Karpas-422 (cell line): Measurements from ENCODE around the gene CYTL1. TPM values are rescaled to one million over a fixed set of nuclear protein-coding genes. Genes with fewer than 3 reads are reported as not detected.

Experiments used
- DNase-seq: peaks from one replicate; pipeline ENCODE4 v3.0.0-alpha.2; 2015
- H2AFZ ChIP-seq: fragments of 200-600 bp; sonication (generic); 2 replicates; pipeline ENCODE4 v1.6.1; 2014; ENCODE audit warnings: antibody characterized with exemption, low read length, mixed read lengths
- H3K27ac ChIP-seq: fragments of 200-600 bp; sonication (generic); 2 replicates; pipeline ENCODE4 v1.5.1; 2014; ENCODE audit warnings: mild to moderate bottlenecking, low read length, moderate library complexity
- H3K27me3 ChIP-seq: fragments of 200-600 bp; sonication (generic); 2 replicates; pipeline ENCODE4 v1.6.1; 2014; ENCODE audit warnings: low read length, mixed read lengths
- H3K36me3 ChIP-seq: fragments of 200-600 bp; sonication (generic); 2 replicates; pipeline ENCODE4 v1.6.1; 2014; ENCODE audit warnings: low read length, mixed read lengths; ENCODE audit not compliant: insufficient read depth
- H3K4me1 ChIP-seq: fragments of 200-600 bp; sonication (generic); 2 replicates; pipeline ENCODE4 v1.6.1; 2014; ENCODE audit warnings: mild to moderate bottlenecking, low read length, mixed read lengths
- H3K4me2 ChIP-seq: fragments of 200-600 bp; sonication (generic); 2 replicates; pipeline ENCODE4 v1.6.1; 2014; ENCODE audit warnings: low read length, low read depth, mild to moderate bottlenecking; ENCODE audit not compliant: poor library complexity, severe bottlenecking
- H3K4me3 ChIP-seq: fragments of 200-600 bp; sonication (generic); 2 replicates; pipeline ENCODE4 v1.5.1; 2014; ENCODE audit warnings: mild to moderate bottlenecking, antibody characterized with exemption, low read length, mixed read lengths
- H3K79me2 ChIP-seq: fragments of 200-600 bp; sonication (generic); 2 replicates; pipeline ENCODE4 v1.6.1; 2014; ENCODE audit warnings: mild to moderate bottlenecking, low read length, mixed read lengths
- H3K9ac ChIP-seq: fragments of 200-600 bp; sonication (generic); 2 replicates; pipeline ENCODE4 v1.6.0; 2014; ENCODE audit warnings: low read length
- H3K9me2 ChIP-seq: fragments of 200-600 bp; sonication (generic), shearing (Covaris generic); replicated peaks from 2 replicates; pipeline ENCODE4 v1.6.0; 2014; ENCODE audit warnings: mild to moderate bottlenecking, low read length, moderate library complexity; ENCODE audit not compliant: insufficient read depth
- H3K9me3 ChIP-seq: fragments of 300-700, 200-600 bp; sonication (generic); 2 replicates; pipeline ENCODE4 v1.6.1; 2014; ENCODE audit warnings: low read length, mixed read lengths
- H4K20me1 ChIP-seq: fragments of 200-600 bp; sonication (generic); 2 replicates; pipeline ENCODE4 v1.6.1; 2014; ENCODE audit warnings: mild to moderate bottlenecking, antibody characterized with exemption, low read length, low read depth; ENCODE audit not compliant: insufficient read depth
- total RNA-seq: library from RNA; depleted of rRNA; stranded (reverse); fragments of >200 nt; shearing (Covaris generic); gene quantifications from 2 replicates; pipeline ENCODE4 v1.2.3, GENCODE V29; 2014; ENCODE audit warnings: low replicate concordance

The CYTL1 gene
- total RNA-seq, 1 experiment from 2014 or later: not detected

DNA sequence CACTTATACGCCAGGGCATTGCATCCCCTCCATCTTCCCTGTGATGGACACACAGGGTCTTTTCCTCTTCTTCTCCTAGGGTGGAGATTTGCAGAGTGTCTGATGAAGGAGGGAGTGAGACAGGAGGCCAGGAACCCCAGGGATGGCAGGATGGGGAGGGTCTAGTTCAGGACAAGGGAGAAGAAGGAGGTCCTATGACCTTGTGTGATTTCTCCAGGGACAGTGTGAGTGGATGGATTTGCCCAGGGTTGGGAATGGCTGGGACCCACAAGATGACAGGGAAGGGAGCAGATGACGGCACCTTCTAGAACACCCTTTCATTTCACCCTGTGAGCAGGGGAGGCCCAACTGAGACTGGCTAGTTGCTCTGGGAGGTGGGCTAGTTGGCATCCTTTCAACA lies 34.2 kb downstream of the CYTL1 start:
- Histone ChIP-seq H3K36me3 (no peaks in the 10 kb centered on the region), H3K4me1 (no peaks in the 10 kb centered on the region), H3K4me2 (no peak overlapping the region), H3K4me3 (no peak overlapping the region), H4K20me1 (no peaks in the 10 kb centered on the region), H3K79me2 (no peaks in the 10 kb centered on the region), H3K27ac (no peak overlapping the region), H3K9me3 (no peaks in the 10 kb centered on the region), H3K9me2 (no peaks in the 10 kb centered on the region), H3K27me3 (no peaks in the 10 kb centered on the region), H2AFZ (no peak overlapping the region), H3K9ac (no peak overlapping the region)
- DNase-seq: no peak

DNA sequence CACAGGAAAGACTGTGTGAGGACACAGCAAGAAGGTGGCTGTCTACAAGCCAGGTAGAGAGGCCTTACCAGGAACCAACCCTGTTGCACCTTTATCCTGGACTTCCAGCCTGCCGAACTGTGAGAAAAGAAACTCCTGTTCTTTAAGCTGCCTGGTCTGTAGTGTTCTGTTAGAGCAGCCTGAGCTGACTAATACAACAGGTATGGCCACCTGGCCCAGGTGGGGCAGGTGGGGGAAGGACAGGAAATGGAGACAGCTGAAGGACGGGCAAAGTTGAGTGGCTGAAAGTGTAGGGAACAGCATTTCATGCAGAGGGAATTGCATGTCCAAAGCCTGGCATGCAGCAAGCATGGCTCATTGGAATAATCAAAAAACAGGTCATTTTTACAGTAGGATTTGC lies 35.1 kb downstream of the CYTL1 start:
- Histone ChIP-seq H3K79me2 (no peaks in the 10 kb centered on the region), H4K20me1 (no peaks in the 10 kb centered on the region), H3K4me1 (no peaks in the 10 kb centered on the region), H3K4me2 (no peak overlapping the region), H3K9ac (no peak overlapping the region), H3K36me3 (no peaks in the 10 kb centered on the region), H3K9me2 (no peaks in the 10 kb centered on the region), H2AFZ (no peak overlapping the region), H3K4me3 (no peak overlapping the region), H3K9me3 (no peaks in the 10 kb centered on the region), H3K27me3 (no peaks in the 10 kb centered on the region), H3K27ac (no peak overlapping the region)
- no peak for DNase-seq

DNA sequence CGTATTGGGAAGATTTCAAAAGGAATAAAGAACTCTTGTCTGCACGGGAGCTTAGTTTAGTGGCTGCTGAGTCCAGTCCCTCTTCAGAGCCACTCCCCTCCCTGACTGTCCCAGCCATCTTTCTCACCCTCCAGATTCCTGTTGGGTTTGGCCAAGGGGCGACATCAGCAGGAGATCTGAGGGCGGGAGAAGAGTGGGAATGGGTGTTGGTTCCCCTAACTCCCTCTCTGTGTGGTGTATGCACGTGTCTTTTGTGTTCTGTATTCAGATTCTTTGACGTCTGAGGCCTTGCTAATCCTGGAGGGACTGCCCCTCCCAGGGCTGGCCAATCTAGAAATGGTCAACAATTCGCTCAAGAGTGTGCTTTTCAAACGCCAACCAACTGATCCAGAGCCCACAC lies 37.4 kb downstream of the CYTL1 start:
- Histone ChIP-seq H3K79me2 (no peaks in the 10 kb centered on the region), H3K9me2 (no peaks in the 10 kb centered on the region), H3K4me1 (no peaks in the 10 kb centered on the region), H4K20me1 (no peaks in the 10 kb centered on the region), H3K27ac (no peak overlapping the region), H3K9me3 (no peaks in the 10 kb centered on the region), H3K4me2 (no peak overlapping the region), H3K27me3 (no peaks in the 10 kb centered on the region), H3K36me3 (no peaks in the 10 kb centered on the region), H3K9ac (no peak overlapping the region), H3K4me3 (no peak overlapping the region), H2AFZ (no peak overlapping the region)
- DNase-seq: no peak

DNA sequence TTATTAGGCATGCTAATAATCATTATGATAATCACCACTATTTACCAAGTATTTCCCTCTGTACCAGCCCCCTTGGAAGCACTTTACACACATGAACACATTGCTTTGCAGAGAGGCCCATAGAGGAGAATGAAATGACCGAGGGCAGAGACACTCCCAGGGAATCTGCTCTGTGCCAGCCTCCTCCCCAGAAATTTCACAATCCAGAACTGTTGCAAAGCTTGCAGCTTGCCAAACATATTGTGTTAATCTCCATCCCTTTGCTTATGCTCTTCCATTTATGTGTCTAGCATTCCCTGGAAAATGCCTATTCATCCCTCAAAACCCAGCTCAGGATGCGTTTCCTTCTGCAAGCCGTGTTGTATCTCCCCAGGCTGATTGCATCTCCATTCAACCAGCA lies 37.8 kb downstream of the CYTL1 start:
- Histone ChIP-seq H3K36me3 (no peaks in the 10 kb centered on the region), H3K4me2 (no peak overlapping the region), H3K27me3 (no peaks in the 10 kb centered on the region)

DNA sequence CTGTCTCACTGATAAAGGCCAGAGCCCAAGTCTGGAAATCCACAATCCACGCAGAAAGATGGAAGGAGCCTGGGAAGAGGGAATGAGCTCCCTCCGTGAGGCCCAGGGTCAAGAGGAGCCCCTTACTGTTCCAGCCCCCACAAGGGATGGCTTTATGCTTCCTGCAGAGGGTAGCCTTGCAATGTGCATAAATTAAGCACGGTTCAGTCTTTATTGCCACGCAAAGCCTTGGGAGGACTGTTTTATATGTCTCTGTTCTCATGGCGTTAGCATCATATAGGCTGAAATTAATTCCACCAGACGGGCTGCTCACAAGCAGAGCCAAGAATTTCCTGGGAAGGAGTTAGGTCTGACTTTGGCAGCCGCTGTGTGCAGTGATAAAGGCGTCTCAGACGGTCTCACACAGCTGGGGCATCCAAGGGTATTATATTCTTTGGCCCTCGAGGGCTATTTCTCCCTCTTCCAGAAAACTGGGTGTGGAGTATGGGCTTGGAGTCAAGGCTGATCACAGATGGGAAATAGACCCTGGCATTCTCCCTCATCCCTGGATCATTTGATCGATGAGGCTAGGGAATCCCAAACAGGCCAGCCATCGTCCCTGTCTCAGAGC lies 38.5 kb downstream of the CYTL1 start:
- H3K9me3 ChIP-seq: no peaks in the 10 kb centered on the region
- no peaks in the 10 kb centered on the region for H3K27me3 ChIP-seq
- H3K9ac ChIP-seq: no peak overlapping the region
- no peak overlapping the region for H3K4me2 ChIP-seq
- H3K4me3 ChIP-seq: no peak overlapping the region
- no peak for DNase-seq
- H3K36me3 ChIP-seq: no peaks in the 10 kb centered on the region
- H4K20me1 ChIP-seq: no peaks in the 10 kb centered on the region
- H2AFZ ChIP-seq: no peak overlapping the region
- no peaks in the 10 kb centered on the region for H3K4me1 ChIP-seq
- H3K9me2 ChIP-seq: no peaks in the 10 kb centered on the region
- no peaks in the 10 kb centered on the region for H3K79me2 ChIP-seq
- H3K27ac ChIP-seq: no peak overlapping the region

More for the DNA sequence above, 37.8 kb downstream of the CYTL1 start:
- no peak overlapping the region for H3K27ac ChIP-seq
- no peaks in the 10 kb centered on the region for H3K9me3 ChIP-seq
- no peaks in the 10 kb centered on the region for H3K4me1 ChIP-seq
- no peak for DNase-seq
- no peaks in the 10 kb centered on the region for H3K9me2 ChIP-seq
- no peak overlapping the region for H2AFZ ChIP-seq
- no peaks in the 10 kb centered on the region for H3K79me2 ChIP-seq
- H4K20me1 ChIP-seq: no peaks in the 10 kb centered on the region
- H3K4me3 ChIP-seq: no peak overlapping the region
- no peak overlapping the region for H3K9ac ChIP-seq

DNA sequence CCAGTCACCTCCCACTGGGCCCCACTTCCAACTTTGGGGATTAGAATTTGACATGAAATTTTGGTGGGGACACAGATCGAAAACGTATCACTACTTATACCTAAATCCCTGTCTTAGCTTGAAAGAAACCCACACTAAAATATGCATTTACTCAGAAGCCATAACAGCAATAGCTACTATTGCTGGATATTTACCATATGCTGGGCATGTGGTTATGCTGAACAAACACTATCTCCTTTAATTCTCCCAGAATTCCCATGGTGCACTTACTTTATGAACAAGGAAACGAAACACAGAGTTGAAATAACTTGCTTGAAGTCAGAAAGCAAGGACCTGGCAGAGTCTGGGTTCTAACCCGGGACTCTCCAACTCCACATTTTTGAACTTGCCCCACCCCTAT lies 39.3 kb downstream of the CYTL1 start:
- no peaks in the 10 kb centered on the region for H3K27me3 ChIP-seq
- DNase-seq: no peak
- no peak overlapping the region for H2AFZ ChIP-seq
- no peaks in the 10 kb centered on the region for H4K20me1 ChIP-seq
- no peaks in the 10 kb centered on the region for H3K36me3 ChIP-seq
- H3K4me2 ChIP-seq: no peak overlapping the region
- H3K9me2 ChIP-seq: no peaks in the 10 kb centered on the region
- peaks cover 2% of the 10 kb centered on the region; the same call in 1 of the 2 replicates for H3K9me3 ChIP-seq
- no peak overlapping the region for H3K4me3 ChIP-seq
- no peak overlapping the region for H3K9ac ChIP-seq
- no peaks in the 10 kb centered on the region for H3K4me1 ChIP-seq
- H3K79me2 ChIP-seq: no peaks in the 10 kb centered on the region
- H3K27ac ChIP-seq: no peak overlapping the region

DNA sequence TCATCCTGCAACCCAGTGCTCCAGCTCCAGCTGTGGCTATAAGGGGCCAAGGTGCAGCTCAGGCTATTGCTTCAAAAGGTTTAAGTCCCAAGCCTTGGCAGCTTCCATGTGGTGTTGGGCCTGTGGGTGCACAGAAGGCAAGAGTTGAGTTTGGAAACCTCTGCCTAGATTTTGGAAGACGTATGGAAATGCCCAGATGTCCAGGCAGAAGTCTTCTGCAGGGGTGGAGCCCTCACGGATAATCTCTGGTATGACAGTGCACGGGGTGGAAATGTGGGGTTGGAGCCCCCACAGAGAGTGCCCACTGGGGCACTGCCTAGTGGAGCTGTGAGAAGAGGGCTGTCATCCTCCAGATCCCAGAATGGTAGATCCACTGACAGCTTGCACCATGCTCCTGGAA lies 44.5 kb downstream of the CYTL1 start:
- H3K4me2 ChIP-seq: no peak overlapping the region
- no peaks in the 10 kb centered on the region for H3K79me2 ChIP-seq
- no peak overlapping the region for H3K4me3 ChIP-seq
- H3K36me3 ChIP-seq: no peaks in the 10 kb centered on the region
- peaks cover 8% of the 10 kb centered on the region; the same call in 1 of the 2 replicates for H3K9me3 ChIP-seq
- DNase-seq: no peak
- H3K27me3 ChIP-seq: no peaks in the 10 kb centered on the region; the same call in 1 of the 2 replicates
- H2AFZ ChIP-seq: no peak overlapping the region
- no peaks in the 10 kb centered on the region for H4K20me1 ChIP-seq
- no peaks in the 10 kb centered on the region for H3K9me2 ChIP-seq
- H3K4me1 ChIP-seq: no peaks in the 10 kb centered on the region
- no peak overlapping the region for H3K27ac ChIP-seq
- no peak overlapping the region for H3K9ac ChIP-seq

DNA sequence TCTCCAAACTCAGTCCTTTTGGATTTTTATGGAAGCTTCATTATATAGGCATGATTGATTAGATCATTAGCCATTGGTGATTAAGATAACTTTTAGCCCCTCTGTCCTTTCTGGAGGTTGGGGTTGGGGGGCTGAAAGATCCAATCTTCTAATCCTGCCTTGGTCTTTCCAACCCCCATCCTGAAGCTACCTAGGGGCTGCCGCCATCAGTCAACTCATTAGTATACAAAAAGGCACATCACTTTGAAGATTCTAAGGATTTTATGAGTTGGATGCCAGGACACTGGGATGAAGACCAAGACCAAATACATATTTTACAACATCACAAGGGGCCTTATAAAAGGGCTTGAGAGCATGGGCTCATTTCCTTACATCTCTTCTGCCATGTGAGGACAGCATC lies 47.5 kb downstream of the CYTL1 start:
- Histone ChIP-seq H3K79me2 (no peaks in the 10 kb centered on the region), H3K27me3 (no peaks in the 10 kb centered on the region; the same call in 1 of the 2 replicates), H2AFZ (no peak overlapping the region), H3K4me1 (no peaks in the 10 kb centered on the region), H3K4me2 (no peak overlapping the region), H3K27ac (no peak overlapping the region), H3K36me3 (no peaks in the 10 kb centered on the region), H3K9ac (no peak overlapping the region), H4K20me1 (no peaks in the 10 kb centered on the region), H3K9me2 (no peaks in the 10 kb centered on the region), H3K9me3 (peaks cover 8% of the 10 kb centered on the region; the same call in 1 of the 2 replicates), H3K4me3 (no peak overlapping the region)
- DNase-seq: no peak
